Measurements from ENCODE around the gene CHAT.

The CHAT gene

GRCh38 chr10:49613882-49614241 lies at the start of gene CHAT:
CHAT (plus strand) TSS chr10:49614037; CDS start chr10:49614190, 153 bp downstream.
- no peak for TF ChIP-seq CTCF (IDR thresholded peaks at IDR 0.05)

GRCh38 chr10:49564461-49565009 lies 49.3 kb upstream of the CHAT start:
- TF ChIP-seq CTCF (IDR thresholded peaks at IDR 0.05): no peak

- TF ChIP-seq CTCF (IDR thresholded peaks at IDR 0.05): no peak
Observed at GRCh38 chr10:49567810-49568209, 46.0 kb upstream of the CHAT start.

- TF ChIP-seq CTCF (IDR thresholded peaks at IDR 0.05): no peak
Observed at GRCh38 chr10:49568235-49568634, 45.6 kb upstream of the CHAT start.

- TF ChIP-seq CTCF (IDR thresholded peaks at IDR 0.05): no peak
Observed at GRCh38 chr10:49569031-49569631, 44.7 kb upstream of the CHAT start.

- no peak for TF ChIP-seq CTCF (IDR thresholded peaks at IDR 0.05)
Observed at GRCh38 chr10:49571388-49571787, 42.4 kb upstream of the CHAT start.

- no peak for TF ChIP-seq CTCF (IDR thresholded peaks at IDR 0.05)
Observed at GRCh38 chr10:49572594-49573114, 41.2 kb upstream of the CHAT start.

All from LNCAP (cell line).